ENCODE data around the gene C1orf198.

C1orf198 gene

DNA sequence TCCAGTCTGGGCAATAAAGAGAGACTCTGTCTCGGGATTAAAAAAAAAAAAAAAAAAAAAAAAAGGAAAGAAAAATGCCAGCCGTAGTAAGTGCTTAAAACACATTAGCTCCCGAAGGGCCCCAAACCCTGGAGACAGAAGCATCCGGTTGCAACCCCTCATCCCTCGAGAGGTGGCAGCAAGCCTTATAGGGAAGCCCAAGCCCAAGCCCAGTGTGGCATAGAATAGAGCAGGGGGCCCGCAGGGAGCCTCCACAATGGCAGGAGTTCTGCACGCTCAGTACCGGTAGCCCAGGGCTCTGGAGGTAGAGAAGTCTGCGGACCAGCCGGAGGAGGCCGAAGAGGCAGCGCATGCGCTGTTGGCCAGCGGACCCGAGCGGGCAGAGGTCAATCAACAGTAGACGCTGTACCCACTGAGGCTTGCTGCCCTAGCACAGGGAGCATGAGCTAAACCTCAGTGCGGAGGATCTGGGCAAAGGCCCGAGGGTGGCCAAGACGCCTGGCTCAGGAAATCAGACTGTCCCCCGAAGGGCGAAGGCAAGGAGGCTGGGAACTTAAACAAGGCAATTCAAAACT, 34.1 kb upstream of the C1orf198 start:
- TF ChIP-seq MYC (IDR thresholded peaks at IDR 0.05; ENCODE audit: low read depth, low read length) = no peak
- TF ChIP-seq POLR2A (IDR thresholded peaks at IDR 0.05; ENCODE audit: extremely low read depth, insufficient read length) = no peak
- TF ChIP-seq, protein P1, sequence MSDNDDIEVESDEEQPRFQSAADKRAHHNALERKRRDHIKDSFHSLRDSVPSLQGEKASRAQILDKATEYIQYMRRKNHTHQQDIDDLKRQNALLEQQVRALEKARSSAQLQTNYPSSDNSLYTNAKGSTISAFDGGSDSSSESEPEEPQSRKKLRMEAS (IDR thresholded peaks at IDR 0.05; ENCODE audit: low read depth, low read length) = no peak
- TF ChIP-seq, protein P2, sequence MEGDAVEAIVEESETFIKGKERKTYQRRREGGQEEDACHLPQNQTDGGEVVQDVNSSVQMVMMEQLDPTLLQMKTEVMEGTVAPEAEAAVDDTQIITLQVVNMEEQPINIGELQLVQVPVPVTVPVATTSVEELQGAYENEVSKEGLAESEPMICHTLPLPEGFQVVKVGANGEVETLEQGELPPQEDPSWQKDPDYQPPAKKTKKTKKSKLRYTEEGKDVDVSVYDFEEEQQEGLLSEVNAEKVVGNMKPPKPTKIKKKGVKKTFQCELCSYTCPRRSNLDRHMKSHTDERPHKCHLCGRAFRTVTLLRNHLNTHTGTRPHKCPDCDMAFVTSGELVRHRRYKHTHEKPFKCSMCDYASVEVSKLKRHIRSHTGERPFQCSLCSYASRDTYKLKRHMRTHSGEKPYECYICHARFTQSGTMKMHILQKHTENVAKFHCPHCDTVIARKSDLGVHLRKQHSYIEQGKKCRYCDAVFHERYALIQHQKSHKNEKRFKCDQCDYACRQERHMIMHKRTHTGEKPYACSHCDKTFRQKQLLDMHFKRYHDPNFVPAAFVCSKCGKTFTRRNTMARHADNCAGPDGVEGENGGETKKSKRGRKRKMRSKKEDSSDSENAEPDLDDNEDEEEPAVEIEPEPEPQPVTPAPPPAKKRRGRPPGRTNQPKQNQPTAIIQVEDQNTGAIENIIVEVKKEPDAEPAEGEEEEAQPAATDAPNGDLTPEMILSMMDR (IDR thresholded peaks at IDR 0.05; ENCODE audit: low read depth, low read length) = no peak
- H3K4me3 ChIP-seq (ENCODE audit: low read depth, low read length) = no peak overlapping the region
- no peak for DNase-seq (ENCODE audit: low read depth)

DNA sequence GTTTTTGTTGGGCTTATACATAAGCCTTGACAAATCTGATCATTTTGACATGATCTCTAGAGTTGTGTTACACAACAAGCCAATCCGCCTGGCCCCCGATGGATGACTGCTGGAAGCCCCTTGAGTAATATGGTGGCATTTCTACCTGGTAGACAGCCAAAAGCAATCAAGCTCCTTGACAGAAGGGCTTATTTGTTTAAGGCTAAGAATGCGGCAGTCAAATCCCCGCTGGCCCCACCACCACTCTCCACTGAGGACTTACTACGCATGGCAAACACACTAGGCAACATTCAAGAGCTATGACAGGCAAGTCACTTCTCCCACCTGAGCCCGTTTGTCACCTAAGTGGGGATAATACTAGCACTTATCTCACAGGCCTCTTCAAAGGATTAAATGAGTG, 33.4 kb upstream of the C1orf198 start:
- DNase-seq (ENCODE audit: low read depth) = no peak
- H3K4me3 ChIP-seq (ENCODE audit: low read depth, low read length) = no peak overlapping the region
- TF ChIP-seq MYC (IDR thresholded peaks at IDR 0.05; ENCODE audit: low read depth, low read length) (no peak), POLR2A (IDR thresholded peaks at IDR 0.05; ENCODE audit: extremely low read depth, insufficient read length) (no peak)
- TF ChIP-seq, protein P1 (IDR thresholded peaks at IDR 0.05; ENCODE audit: low read depth, low read length) = no peak
- TF ChIP-seq, protein P2 (IDR thresholded peaks at IDR 0.05; ENCODE audit: low read depth, low read length) = no peak

DNA sequence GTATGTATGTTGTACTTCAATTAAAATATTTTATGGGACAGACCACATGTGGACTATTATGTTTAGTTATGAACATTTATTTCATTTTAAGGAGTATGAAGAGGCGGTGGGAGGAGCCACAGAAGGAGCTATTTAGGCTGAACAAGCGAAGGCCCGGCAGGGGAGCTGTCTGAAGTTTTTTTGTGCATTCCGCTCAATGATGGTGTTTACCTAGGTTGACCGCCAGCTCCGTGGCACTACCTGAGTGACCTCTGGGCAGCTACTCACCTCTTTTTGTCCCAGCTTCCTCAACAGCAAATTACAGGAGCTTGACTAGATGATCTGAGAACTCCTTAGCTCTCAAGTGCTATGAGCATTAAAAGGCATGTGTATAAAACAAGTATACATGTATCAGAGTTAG, 32.7 kb upstream of the C1orf198 start:
- DNase-seq (ENCODE audit: low read depth) = no peak

DNA sequence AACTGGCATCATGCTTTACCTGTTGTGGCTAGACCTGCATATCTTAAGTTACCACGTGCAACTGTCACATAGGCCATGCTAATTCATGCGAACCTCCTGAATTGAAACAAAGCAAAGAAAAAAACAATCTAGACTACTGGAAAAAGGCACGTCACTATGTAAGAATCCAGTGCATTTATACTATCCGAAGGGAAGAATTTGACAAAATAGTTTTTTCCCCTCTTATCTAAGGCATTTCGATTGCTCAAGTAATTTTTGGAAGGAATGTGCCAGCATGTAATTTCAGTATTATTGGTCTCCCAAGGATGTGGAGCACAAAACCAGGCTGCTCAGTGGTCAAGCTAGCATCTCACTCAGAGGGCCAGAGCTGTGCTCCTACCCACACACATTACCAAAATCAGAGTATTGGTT, 31.5 kb upstream of the C1orf198 start:
- TF ChIP-seq POLR2A (IDR thresholded peaks at IDR 0.05; ENCODE audit: extremely low read depth, insufficient read length) = no peak
- TF ChIP-seq, protein P2 (IDR thresholded peaks at IDR 0.05; ENCODE audit: low read depth, low read length) = no peak
- TF ChIP-seq, protein P1 (IDR thresholded peaks at IDR 0.05; ENCODE audit: low read depth, low read length) = no peak
- no peak for TF ChIP-seq MYC (IDR thresholded peaks at IDR 0.05; ENCODE audit: low read depth, low read length)
- H3K4me3 ChIP-seq (ENCODE audit: low read depth, low read length) = no peak overlapping the region
- no peak for DNase-seq (ENCODE audit: low read depth)

More for the DNA sequence above, 32.7 kb upstream of the C1orf198 start:
- TF ChIP-seq, protein P1 (IDR thresholded peaks at IDR 0.05; ENCODE audit: low read depth, low read length) = no peak
- TF ChIP-seq MYC (IDR thresholded peaks at IDR 0.05; ENCODE audit: low read depth, low read length) (no peak), POLR2A (IDR thresholded peaks at IDR 0.05; ENCODE audit: extremely low read depth, insufficient read length) (no peak)
- TF ChIP-seq, protein P2 (IDR thresholded peaks at IDR 0.05; ENCODE audit: low read depth, low read length) = no peak
- no peak overlapping the region for H3K4me3 ChIP-seq (ENCODE audit: low read depth, low read length)

DNA sequence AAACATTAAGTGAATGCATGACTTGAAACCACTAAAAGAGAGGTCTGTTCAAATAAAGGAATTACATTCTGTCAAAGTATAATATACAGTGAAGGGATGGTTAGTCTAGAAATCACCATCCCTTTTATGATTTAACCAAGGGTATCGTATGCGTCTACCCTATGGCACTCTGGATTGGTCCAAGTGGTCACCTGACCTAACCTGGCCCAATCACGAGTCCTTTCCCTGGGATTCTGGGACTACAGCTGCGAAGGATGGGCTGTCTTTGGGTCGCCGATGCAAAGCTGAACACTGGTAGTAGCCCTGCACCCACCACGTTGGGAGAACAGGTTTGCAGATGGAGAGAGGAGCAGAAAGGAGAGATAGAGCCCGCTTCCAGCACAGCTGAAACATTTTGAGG, 30.4 kb upstream of the C1orf198 start:
- TF ChIP-seq MYC (IDR thresholded peaks at IDR 0.05; ENCODE audit: low read depth, low read length) (no peak), POLR2A (IDR thresholded peaks at IDR 0.05; ENCODE audit: extremely low read depth, insufficient read length) (no peak)
- TF ChIP-seq, protein P2 (IDR thresholded peaks at IDR 0.05; ENCODE audit: low read depth, low read length) = no peak
- TF ChIP-seq, protein P1 (IDR thresholded peaks at IDR 0.05; ENCODE audit: low read depth, low read length) = no peak
- no peak for DNase-seq (ENCODE audit: low read depth)
- no peak overlapping the region for H3K4me3 ChIP-seq (ENCODE audit: low read depth, low read length)

Data from NB4 (cell line).